GM19023 (cell line): ENCODE results near the gene UBE2V1.
"Not testable (repeated sequence)": the region's sequence is repeated elsewhere in the genome, so short reads cannot be mapped to it uniquely, and the experiment has no call there.

Source experiments
- ATAC-seq: cut with Tn5 transposase; IDR thresholded peaks from one replicate; pipeline ENCODE4 v1.9.1; 2021; ENCODE audit warnings: mild to moderate bottlenecking, moderate library complexity; ENCODE audit not compliant: unreplicated experiment

UBE2V1 gene

GRCh38 chr20:50115591-50116367 is 2.8 kb upstream of the UBE2V1 start:
- peak; percentile 76 for ATAC-seq

GRCh38 chr20:50115041-50115512 is 2.1 kb upstream of the UBE2V1 start:
- ATAC-seq = no peak

- no peak for ATAC-seq
Observed at GRCh38 chr20:50113420-50114224, 672 bp upstream of the UBE2V1 start.

GRCh38 chr20:50111829-50112495 is 988 bp downstream of the UBE2V1 start:
- ATAC-seq = no peak

GRCh38 chr20:50111120-50111828 is 1.7 kb downstream of the UBE2V1 start:
- no peak for ATAC-seq

- no peak for ATAC-seq
Observed at GRCh38 chr20:50110141-50111047, 2.6 kb downstream of the UBE2V1 start.

GRCh38 chr20:50108556-50109235 is 4.3 kb downstream of the UBE2V1 start:
- ATAC-seq = no peak

GRCh38 chr20:50107796-50108331 is 5.1 kb downstream of the UBE2V1 start:
- no peak for ATAC-seq

GRCh38 chr20:50107086-50107660 is 5.8 kb downstream of the UBE2V1 start:
- ATAC-seq = no peak

- not testable (repeated sequence) for ATAC-seq
Observed at GRCh38 chr20:50106669-50107068, 6.3 kb downstream of the UBE2V1 start.

- not testable (repeated sequence) for ATAC-seq
Observed at GRCh38 chr20:50103464-50104107, 9.4 kb downstream of the UBE2V1 start.

- not testable (repeated sequence) for ATAC-seq
Observed at GRCh38 chr20:50102551-50102950, 10.4 kb downstream of the UBE2V1 start.

GRCh38 chr20:50101887-50102286 is 11.1 kb downstream of the UBE2V1 start:
- ATAC-seq = no peak

GRCh38 chr20:50101281-50101680 is 11.7 kb downstream of the UBE2V1 start:
- no peak for ATAC-seq

GRCh38 chr20:50100552-50100951 is 12.4 kb downstream of the UBE2V1 start:
- no peak for ATAC-seq

- ATAC-seq = no peak
Observed at GRCh38 chr20:50099565-50099991, 13.4 kb downstream of the UBE2V1 start.

GRCh38 chr20:50099113-50099512 is 13.8 kb downstream of the UBE2V1 start:
- no peak for ATAC-seq

GRCh38 chr20:50098259-50098658 is 14.7 kb downstream of the UBE2V1 start:
- no peak for ATAC-seq
